Esophagus muscularis mucosa (tissue), 3 donors: ENCODE data around the gene LRRC47.

Experiments used
- POLR2AphosphoS5 ChIP-seq, 2 donors: sonication (generic); formaldehyde crosslinking; IDR thresholded peaks; one replicate each; pipeline ENCODE4 v1.6.1; 2017; ENCODE audit warnings: antibody characterized with exemption in 2 of 2
- TF ChIP-seq, protein P1 (sequence below), 3 experiments: fragments of 200-600 bp in 2 of 3; fragments of 450-650 bp in 1 of 3; sonication (generic) in 2 of 3; IDR thresholded peaks; one replicate each; pipeline ENCODE4 v1.5.1; 2017 to 2019; ENCODE audit warnings: antibody characterized with exemption in 3 of 3, mild to moderate bottlenecking in 2 of 3, moderate library complexity in 1 of 3

DNA sequence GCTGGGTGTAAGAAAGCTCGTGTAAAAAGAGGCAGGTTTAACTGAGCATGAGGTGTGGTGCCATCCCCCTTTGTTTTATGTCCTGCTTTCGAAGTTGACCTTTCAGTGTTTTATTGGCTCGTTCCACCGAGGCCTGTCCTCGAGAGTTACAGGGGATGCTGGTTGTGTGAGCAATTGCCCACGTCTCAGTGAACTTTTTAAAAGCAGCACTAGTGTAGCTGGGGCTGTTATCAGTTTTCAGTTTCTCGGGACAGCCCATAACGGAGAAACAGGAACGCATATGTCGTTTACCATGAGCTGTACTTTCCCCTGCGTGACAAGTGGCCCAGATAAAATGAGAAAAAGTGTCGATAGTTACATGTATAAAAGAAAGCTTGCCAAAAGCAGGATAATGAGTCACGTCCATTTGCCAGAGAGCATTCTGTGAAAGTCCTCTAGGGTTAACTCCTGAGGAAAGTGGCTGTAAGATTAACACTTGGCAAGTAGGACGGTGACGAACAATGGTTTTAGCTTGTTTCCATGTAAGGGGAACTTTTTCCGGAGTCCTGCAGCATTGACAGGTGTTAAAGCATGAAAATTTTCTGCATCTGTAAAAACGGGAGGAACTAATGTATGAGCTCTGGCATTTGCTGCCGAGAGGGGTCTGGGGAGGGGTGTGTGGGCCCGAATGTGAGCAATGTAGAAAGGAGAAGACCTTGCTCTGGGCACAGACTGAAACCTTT is 7.8 kb upstream of the LRRC47 start:
- TF ChIP-seq, protein P1, sequence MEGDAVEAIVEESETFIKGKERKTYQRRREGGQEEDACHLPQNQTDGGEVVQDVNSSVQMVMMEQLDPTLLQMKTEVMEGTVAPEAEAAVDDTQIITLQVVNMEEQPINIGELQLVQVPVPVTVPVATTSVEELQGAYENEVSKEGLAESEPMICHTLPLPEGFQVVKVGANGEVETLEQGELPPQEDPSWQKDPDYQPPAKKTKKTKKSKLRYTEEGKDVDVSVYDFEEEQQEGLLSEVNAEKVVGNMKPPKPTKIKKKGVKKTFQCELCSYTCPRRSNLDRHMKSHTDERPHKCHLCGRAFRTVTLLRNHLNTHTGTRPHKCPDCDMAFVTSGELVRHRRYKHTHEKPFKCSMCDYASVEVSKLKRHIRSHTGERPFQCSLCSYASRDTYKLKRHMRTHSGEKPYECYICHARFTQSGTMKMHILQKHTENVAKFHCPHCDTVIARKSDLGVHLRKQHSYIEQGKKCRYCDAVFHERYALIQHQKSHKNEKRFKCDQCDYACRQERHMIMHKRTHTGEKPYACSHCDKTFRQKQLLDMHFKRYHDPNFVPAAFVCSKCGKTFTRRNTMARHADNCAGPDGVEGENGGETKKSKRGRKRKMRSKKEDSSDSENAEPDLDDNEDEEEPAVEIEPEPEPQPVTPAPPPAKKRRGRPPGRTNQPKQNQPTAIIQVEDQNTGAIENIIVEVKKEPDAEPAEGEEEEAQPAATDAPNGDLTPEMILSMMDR (IDR thresholded peaks at IDR 0.05): no peak
- no peak for TF ChIP-seq POLR2AphosphoS5 (IDR thresholded peaks at IDR 0.05)
